Heart left ventricle (tissue), 16 donors: ENCODE measurements around the gene DUSP15. TPM values are rescaled to one million over a fixed set of nuclear protein-coding genes. Genes with fewer than 3 reads are reported as not detected.
A peak's percentile ranks its signal among the peaks of the same experiment; 100 is the strongest.

ENCODE experiments used
- ATAC-seq, 4 donors: fragments of 200-7000 bp; cut with Tn5 transposase; one replicate each; pipeline ENCODE4 v1.9.1; 2020 to 2022; ENCODE audit warnings: moderate library complexity in 4 of 4, mild to moderate bottlenecking in 3 of 4, moderate number of reproducible peaks in 1 of 4
- DNase-seq, 5 donors: peaks; one replicate each; pipeline ENCODE4 v3.0.0-alpha.2; 2020
- H3K27ac ChIP-seq, 12 donors: fragments of 200-600 bp; sonication (generic) in 4 of 12; one replicate each; pipeline versions ENCODE4 v1.5.0 to v1.8.0; 2016 to 2022; ENCODE audit warnings: mild to moderate bottlenecking in 2 of 12
- H3K27me3 ChIP-seq, 9 donors: fragments of 200-600 bp; sonication (generic) in 2 of 9; one replicate each; pipeline versions ENCODE4 v1.5.1 to v1.8.0; 2016 to 2022; ENCODE audit warnings: mild to moderate bottlenecking in 3 of 9
- H3K36me3 ChIP-seq, 9 donors: fragments of 200-600 bp; sonication (generic) in 2 of 9; one replicate each; pipeline versions ENCODE4 v1.5.0 to v1.8.0; 2018 to 2022; ENCODE audit warnings: mild to moderate bottlenecking in 2 of 9
- H3K4me1 ChIP-seq, 12 donors: fragments of 200-600 bp; sonication (generic) in 4 of 12; one replicate each; pipeline versions ENCODE4 v1.5.0 to v1.8.0; 2016 to 2022; ENCODE audit warnings: mild to moderate bottlenecking in 3 of 12
- H3K4me3 ChIP-seq, 12 donors: fragments of 200-600 bp; sonication (generic) in 4 of 12; one replicate each; pipeline versions ENCODE4 v1.5.0 to v1.8.0; 2017 to 2022; ENCODE audit warnings: mild to moderate bottlenecking in 9 of 12, moderate library complexity in 4 of 12
- H3K9me3 ChIP-seq, 12 donors: fragments of 200-600 bp; sonication (generic) in 4 of 12; one replicate each; pipeline versions ENCODE4 v1.5.0 to v1.8.0; 2016 to 2022; ENCODE audit warnings: mild to moderate bottlenecking in 1 of 12
- POLR2A ChIP-seq, 2 donors: fragments of 450-650 bp; IDR thresholded peaks; one replicate each; pipeline ENCODE4 v1.6.1; 2017; ENCODE audit warnings: antibody characterized with exemption in 2 of 2, mild to moderate bottlenecking in 2 of 2, moderate library complexity in 2 of 2
- WGBS, 4 donors: extraction: QIAGEN DNeasy Blood & Tissue Kit in 2 of 4; methylation state at CpG; one replicate each; pipeline versions ENCODE4 v1.1.5 to v1.1.7; 2013 to 2018; 5-methylcytosine and 5-hydroxymethylcytosine counted together
- intact Hi-C, 10 donors: fragments of 100-400 bp; cut with DNase I; formaldehyde crosslinking; loops; one replicate each; pipeline versions ENCODE4 v1.11.1 to v1.14.2; 2022
- polyA plus RNA-seq, 2 donors: library from polyadenylated mRNA; stranded (reverse); fragments of 200-250 nt; gene quantifications; one replicate each; pipeline ENCODE4 v1.2.3, GENCODE V29; 2013
- total RNA-seq, 9 donors: library from RNA; depleted of rRNA in 2 of 9; stranded (reverse); fragments of >200 nt in 2 of 9; fragmentation: NEBNext Ultra II Directional in 3 of 9; extraction: Animal tissue kit (Norgen Biotek cat#: 25700) in 3 of 9; gene quantifications; one replicate each; pipeline versions ENCODE4 v1.1.0 to v1.2.4, GENCODE V29; 2016 to 2023
- TF ChIP-seq, protein P1 (sequence below), 12 donors: fragments of 200-600 bp; sonication (generic) in 4 of 12; IDR thresholded peaks; one replicate each; pipeline versions ENCODE4 v1.5.0 to v1.8.0; 2018 to 2022; ENCODE audit warnings: antibody characterized with exemption in 12 of 12, mild to moderate bottlenecking in 5 of 12
- donor health status: ischemic (EF 13 %, LVEDD 7.1; RV severe dilation, severe dysfunction).
- donor health status: healthy with polysubstance abuse.
- donor health status: DM: no; HTN: yes; CAD: no.
- donor health status: DM: no; HTN: no; CAD: no.
- donor health status: ischemic (EF 25% LVEDD 6.9; RV normal size, moderate dysfunction).
- donor health status: ischemic (EF 25% LVEDD 5.7; RV mildly dilated, moderate dysfunction).
- donor health status: healthy.
- donor health status: DM: yes; HTN: yes; CAD: no.
- donor health status: ischemic (EF 35%, LVEDD 5.7; RV mildly dilated, moderate dysfunction).
- donor health status: nonischemic (EF 11% LVEDD 7.7; RV severe dilation, severe dysfunction).
- donor health status: DM: yes; HTN: yes; CAD: no.
- donor health status: PGD.
- donor health status: ischemic (EF 29% LVEDD 5.4; RV normal size, mild dysfunction).
- donor health status: nonischemic (EF 23%, LVEDD 6.1; RV moderate dilation, normal function).

DUSP15 gene
- total and polyA plus RNA-seq, 11 donors = 0.68 to 7.4 (median 3.0) TPM

DNA sequence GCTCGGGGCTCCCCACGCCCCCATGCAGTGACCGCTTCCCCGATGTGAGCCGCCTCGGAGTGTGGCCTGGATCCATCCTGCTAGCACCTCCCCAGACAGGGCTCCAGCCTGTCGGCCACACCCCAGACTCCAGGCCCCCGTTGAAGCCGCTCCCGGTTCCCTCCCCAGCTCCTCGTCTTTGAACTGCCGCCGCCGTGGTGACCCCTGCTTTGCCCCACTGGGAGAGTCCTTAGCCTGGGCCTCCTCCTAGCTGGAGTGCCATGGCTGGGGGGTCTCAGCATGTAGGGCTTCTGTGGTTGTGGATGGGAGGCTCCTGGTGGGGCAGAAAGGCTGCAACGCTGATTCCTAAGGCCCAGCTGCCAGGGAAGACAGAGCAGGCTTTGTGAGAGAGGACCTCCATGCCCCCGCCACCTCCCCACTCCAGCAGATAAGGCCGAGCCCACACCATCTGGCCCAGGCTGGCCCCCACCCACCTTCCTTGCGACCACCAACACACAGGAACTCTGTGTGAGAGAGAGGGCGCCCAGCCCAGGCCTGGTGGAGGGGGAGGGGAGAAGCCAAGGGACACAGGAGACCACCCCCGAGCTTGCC lies 36.3 kb downstream of the DUSP15 start:
- Histone ChIP-seq H3K9me3 (no peaks in the 10 kb centered on the region), H3K4me1 (peaks cover 0 to 52% (median 27%) of the 10 kb centered on the region in 12 donors), H3K27me3 (no peaks in the 10 kb centered on the region), H3K4me3 (no peak overlapping the region), H3K36me3 (no peaks in the 10 kb centered on the region), H3K27ac (peak overlapping the region in 6 of 12 donors; percentile 33 to 71 (median 54))
- no peak for TF ChIP-seq POLR2A (IDR thresholded peaks at IDR 0.05)
- TF ChIP-seq, protein P1, sequence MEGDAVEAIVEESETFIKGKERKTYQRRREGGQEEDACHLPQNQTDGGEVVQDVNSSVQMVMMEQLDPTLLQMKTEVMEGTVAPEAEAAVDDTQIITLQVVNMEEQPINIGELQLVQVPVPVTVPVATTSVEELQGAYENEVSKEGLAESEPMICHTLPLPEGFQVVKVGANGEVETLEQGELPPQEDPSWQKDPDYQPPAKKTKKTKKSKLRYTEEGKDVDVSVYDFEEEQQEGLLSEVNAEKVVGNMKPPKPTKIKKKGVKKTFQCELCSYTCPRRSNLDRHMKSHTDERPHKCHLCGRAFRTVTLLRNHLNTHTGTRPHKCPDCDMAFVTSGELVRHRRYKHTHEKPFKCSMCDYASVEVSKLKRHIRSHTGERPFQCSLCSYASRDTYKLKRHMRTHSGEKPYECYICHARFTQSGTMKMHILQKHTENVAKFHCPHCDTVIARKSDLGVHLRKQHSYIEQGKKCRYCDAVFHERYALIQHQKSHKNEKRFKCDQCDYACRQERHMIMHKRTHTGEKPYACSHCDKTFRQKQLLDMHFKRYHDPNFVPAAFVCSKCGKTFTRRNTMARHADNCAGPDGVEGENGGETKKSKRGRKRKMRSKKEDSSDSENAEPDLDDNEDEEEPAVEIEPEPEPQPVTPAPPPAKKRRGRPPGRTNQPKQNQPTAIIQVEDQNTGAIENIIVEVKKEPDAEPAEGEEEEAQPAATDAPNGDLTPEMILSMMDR (IDR thresholded peaks at IDR 0.05) = no peak
- WGBS, 4 donors = 63 to 87% (median 78%) methylated on average over 10 to 20 of the region's 20 CpGs
- DNase-seq (no peak), ATAC-seq (peak in 1 of 4 donors; percentile 19)
- intact Hi-C loops = loop anchor here in 1 of 10 donors (10.0 kb wide), 1 partner anchor 621 kb away; no protein-coding TSS in a partner anchor

DNA sequence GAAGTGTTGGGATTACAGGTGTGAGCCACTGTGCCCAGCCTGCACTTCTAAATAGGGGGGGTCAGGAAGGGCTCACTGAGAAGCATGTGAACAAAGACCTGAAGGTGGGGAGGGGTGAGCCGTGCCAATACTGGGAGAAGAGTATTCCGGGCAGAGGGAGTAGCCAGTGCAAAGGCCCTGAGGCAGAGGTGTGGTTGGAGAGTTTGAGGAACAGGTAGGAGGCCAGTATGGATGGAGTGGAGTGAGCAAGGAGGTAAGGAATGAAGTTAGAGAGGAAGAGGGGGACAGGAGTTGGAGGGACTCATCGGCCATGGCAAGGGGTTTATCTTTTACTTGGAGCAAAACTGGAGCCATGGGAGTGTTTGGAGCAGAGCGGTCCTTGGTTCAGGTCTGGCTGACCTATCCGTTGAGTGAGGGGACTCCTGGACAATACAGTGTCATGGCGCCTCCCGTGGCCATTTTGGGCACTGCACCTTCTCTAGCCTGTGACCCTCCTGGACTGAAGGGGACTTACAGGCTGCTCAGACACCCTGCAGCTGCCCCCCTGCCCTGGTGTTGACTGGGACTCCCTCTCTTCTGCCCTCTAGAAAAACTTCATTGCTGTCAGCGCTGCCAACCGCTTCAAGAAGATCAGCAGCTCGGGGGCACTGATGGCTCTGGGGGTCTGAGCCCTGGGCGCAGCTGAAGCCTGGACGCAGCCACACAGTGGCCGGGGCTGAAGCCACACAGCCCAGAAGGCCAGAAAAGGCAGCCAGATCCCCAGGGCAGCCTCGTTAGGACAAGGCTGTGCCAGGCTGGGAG lies 37.0 kb downstream of the DUSP15 start:
- ATAC-seq = peak in 3 of 4 donors; percentile 16 to 48 (median 37)
- Histone ChIP-seq H3K9me3 (no peaks in the 10 kb centered on the region), H3K36me3 (no peaks in the 10 kb centered on the region), H3K27ac (peak overlapping the region in 6 of 12 donors; percentile 33 to 71 (median 54)), H3K4me3 (no peak overlapping the region), H3K27me3 (no peaks in the 10 kb centered on the region), H3K4me1 (peaks cover 0 to 45% (median 27%) of the 10 kb centered on the region in 12 donors)
- intact Hi-C loops = loop anchor here in 1 of 10 donors (10.0 kb wide), 1 partner anchor 621 kb away; no protein-coding TSS in a partner anchor
- peak in 3 of 5 donors; percentile 66 to 82 (median 67) for DNase-seq
- TF ChIP-seq POLR2A (IDR thresholded peaks at IDR 0.05) = no peak
- TF ChIP-seq, protein P1 (IDR thresholded peaks at IDR 0.05) = peak; percentile 62 to 89 (median 84)
- WGBS, 4 donors = 55 to 60% (median 59%) methylated on average over 13 to 14 of the region's 14 CpGs

DNA sequence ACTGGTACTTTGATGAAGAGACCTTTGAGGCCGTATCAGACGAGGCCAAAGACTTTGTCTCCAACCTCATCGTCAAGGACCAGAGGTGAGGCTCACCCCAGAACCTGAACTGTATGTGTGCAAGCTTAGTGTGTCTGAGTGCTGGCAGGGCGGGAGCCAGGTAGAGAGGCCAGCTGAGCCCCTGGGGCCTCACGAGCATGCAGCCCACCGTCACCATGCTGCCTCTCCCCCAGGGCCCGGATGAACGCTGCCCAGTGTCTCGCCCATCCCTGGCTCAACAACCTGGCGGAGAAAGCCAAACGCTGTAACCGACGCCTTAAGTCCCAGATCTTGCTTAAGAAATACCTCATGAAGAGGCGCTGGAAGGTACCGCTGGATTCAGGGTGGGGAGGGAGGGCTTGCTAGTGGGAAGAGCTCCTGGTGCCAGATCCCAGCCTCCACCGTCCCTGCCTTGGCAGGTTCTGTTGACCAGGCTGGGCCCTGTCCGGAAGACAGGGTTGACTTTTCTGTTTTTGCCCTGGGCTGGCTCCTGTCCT lies 38.5 kb downstream of the DUSP15 start:
- no peaks in the 10 kb centered on the region for H3K9me3 ChIP-seq
- 84 to 95% (median 94%) methylated on average over 3 to 17 of the region's 17 CpGs for WGBS, 4 donors
- H3K4me3 ChIP-seq = no peak overlapping the region
- TF ChIP-seq POLR2A (IDR thresholded peaks at IDR 0.05) = no peak
- TF ChIP-seq, protein P1 (IDR thresholded peaks at IDR 0.05) = no peak
- H3K4me1 ChIP-seq = peaks cover 0 to 30% (median 17%) of the 10 kb centered on the region in 12 donors
- no peak overlapping the region for H3K27ac ChIP-seq
- DNase-seq (no peak), ATAC-seq (no peak)
- H3K36me3 ChIP-seq = no peaks in the 10 kb centered on the region
- H3K27me3 ChIP-seq = no peaks in the 10 kb centered on the region
- intact Hi-C loops = loop anchor here in 1 of 10 donors (10.0 kb wide), 1 partner anchor 623 kb away; no protein-coding TSS in a partner anchor

DNA sequence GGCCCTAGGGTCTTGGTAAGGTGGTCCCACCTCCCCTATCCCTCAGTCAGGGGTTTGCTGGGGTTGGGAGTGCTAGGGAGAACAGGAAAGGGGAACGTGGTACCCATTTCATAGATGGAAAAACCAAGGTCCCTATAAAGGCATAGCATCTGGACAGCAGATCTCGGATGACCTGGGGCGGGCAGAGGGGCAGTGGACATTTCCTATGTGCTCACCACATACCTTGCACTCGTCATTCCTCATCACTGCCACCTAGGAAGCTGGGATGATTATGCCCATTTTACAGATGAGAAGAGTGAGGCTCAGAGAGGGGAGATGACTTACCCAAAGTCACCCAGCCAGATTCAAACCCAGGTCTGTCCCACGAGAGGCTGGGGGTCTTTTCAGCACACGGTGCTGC lies 39.1 kb downstream of the DUSP15 start:
- intact Hi-C loops = loop anchor here in 1 of 10 donors (10.0 kb wide), 1 partner anchor 624 kb away; no protein-coding TSS in a partner anchor
- H3K9me3 ChIP-seq = no peaks in the 10 kb centered on the region
- H3K27ac ChIP-seq = no peak overlapping the region
- no peaks in the 10 kb centered on the region for H3K27me3 ChIP-seq
- no peak overlapping the region for H3K4me3 ChIP-seq
- TF ChIP-seq, protein P1 (IDR thresholded peaks at IDR 0.05) = no peak
- no peak for TF ChIP-seq POLR2A (IDR thresholded peaks at IDR 0.05)
- ATAC-seq = no peak
- peaks cover 0 to 23% (median 11%) of the 10 kb centered on the region in 12 donors for H3K4me1 ChIP-seq
- WGBS, 4 donors = 90 to 93% (median 93%) methylated on average over 6 of the region's 6 CpGs
- no peaks in the 10 kb centered on the region for H3K36me3 ChIP-seq
- DNase-seq = no peak
